ENCODE data around the gene STARD9. TPM values are rescaled to one million over a fixed set of nuclear protein-coding genes. Genes with fewer than 3 reads are reported as not detected.

Gene STARD9
- total and polyA plus RNA-seq, 9 of the 15 experiments (the other 6 are each of a cell fraction or from before 2014, with no cell fraction given) = 0.45 to 6.0 (median 3.6) TPM

DNA sequence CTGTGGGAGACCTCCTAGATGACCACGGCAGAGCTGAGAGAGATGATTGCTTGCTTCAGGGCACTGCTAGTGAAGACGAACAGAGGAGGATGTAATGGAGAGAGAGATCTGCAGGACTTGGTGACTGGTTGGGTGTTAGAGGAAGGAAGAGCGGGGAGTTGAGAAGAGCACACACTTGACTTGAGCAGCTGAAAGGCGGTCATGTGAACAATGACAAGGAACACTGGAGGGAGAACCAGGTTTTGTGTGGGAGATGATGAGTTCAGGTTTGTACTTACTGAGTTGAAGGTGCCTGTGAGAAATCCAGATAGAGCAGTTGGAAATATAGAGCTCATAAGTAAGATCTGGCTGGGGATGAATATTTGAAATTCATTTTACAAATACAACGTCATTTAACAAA lies 121.2 kb downstream of the STARD9 start:
- in situ Hi-C loops (cut with MboI) = no loop called here
- no peak for ATAC-seq
- WGBS (ENCODE audit: insufficient coverage, low coverage, missing lambda C conversion rate) = 56% methylated on average over 5 of the region's 5 CpGs
- Histone ChIP-seq H3K9me3 (replicated peaks; ENCODE audit: control insufficient read depth, insufficient read depth, low read depth, low read length) (no peaks in the 10 kb centered on the region), H3K79me2 (ENCODE audit: control insufficient read depth, insufficient read depth, low read length) (no peaks in the 10 kb centered on the region), H3K27me3 (ENCODE audit: control insufficient read depth in 2 of 2, insufficient read depth in 2 of 2, low read length in 2 of 2) (no peaks in the 10 kb centered on the region), H3K4me3 (no peak overlapping the region), H3K36me3 (ENCODE audit: control insufficient read depth, insufficient read depth, low read length) (no peaks in the 10 kb centered on the region), H4K20me1 (replicated peaks; ENCODE audit: control insufficient read depth, insufficient read depth, low read length) (no peaks in the 10 kb centered on the region; the same call in 1 of the 2 replicates), H3K9me1 (ENCODE audit: control insufficient read depth, insufficient read depth, low read length) (no peaks in the 10 kb centered on the region), H3K9ac (ENCODE audit: insufficient read depth in 1 of 2, low read depth in 2 of 2, low read length in 2 of 2) (no peak overlapping the region), H2AFZ (ENCODE audit: low read depth, low read length) (no peak overlapping the region), H3K27ac (ENCODE audit: extremely low read depth, low read depth, low read length) (no peak overlapping the region), H3K4me1 (replicated peaks in 1 of 2; ENCODE audit: control insufficient read depth in 2 of 2, insufficient read depth in 2 of 2, low read length in 2 of 2) (no peaks in the 10 kb centered on the region; a peak in 1 of 5 replicates), H3K4me2 (ENCODE audit: insufficient read depth, low read length) (no peak overlapping the region)
- no peak for TF ChIP-seq DIDO1 (tag; IDR thresholded peaks at IDR 0.05; ENCODE audit: low read depth)
- TF ChIP-seq NCOA2 (IDR thresholded peaks at IDR 0.05; ENCODE audit: partially characterized antibody in 2 of 2) = no peak
- TF ChIP-seq, protein P1, sequence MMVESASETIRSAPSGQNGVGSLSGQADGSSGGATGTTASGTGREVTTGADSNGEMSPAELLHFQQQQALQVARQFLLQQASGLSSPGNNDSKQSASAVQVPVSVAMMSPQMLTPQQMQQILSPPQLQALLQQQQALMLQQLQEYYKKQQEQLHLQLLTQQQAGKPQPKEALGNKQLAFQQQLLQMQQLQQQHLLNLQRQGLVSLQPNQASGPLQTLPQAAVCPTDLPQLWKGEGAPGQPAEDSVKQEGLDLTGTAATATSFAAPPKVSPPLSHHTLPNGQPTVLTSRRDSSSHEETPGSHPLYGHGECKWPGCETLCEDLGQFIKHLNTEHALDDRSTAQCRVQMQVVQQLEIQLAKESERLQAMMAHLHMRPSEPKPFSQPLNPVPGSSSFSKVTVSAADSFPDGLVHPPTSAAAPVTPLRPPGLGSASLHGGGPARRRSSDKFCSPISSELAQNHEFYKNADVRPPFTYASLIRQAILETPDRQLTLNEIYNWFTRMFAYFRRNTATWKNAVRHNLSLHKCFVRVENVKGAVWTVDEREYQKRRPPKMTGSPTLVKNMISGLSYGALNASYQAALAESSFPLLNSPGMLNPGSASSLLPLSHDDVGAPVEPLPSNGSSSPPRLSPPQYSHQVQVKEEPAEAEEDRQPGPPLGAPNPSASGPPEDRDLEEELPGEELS (CRISPR knock-in tag; IDR thresholded peaks at IDR 0.05; ENCODE audit: borderline replicate concordance) = no peak
- TF ChIP-seq POLR3G (IDR thresholded peaks at IDR 0.05; ENCODE audit: extremely low read depth, insufficient read length, insufficient replicate concordance) = no peak
- no peak for TF ChIP-seq KLF6 (CRISPR knock-in tag; IDR thresholded peaks at IDR 0.05; ENCODE audit: borderline replicate concordance)
- no TSS peak for BruUV-seq (replicated peaks)
- FAIRE-seq = no peak
- CTCF ChIA-PET (ENCODE audit: low intra/inter-chr PET ratio) = no interaction called here
- POLR2A ChIA-PET = interaction anchor here (0.9 to 1.1 kb wide), 2 partner anchors 18 to 21 kb away, joined by 3 read pairs; no protein-coding TSS in a partner anchor
- DNase-seq (ENCODE audit: extremely low read depth in 1 of 4, low spot score in 3 of 4) = no peak
- intact Hi-C loops (cut with micrococcal nuclease) = no loop called here
